ENCODE results near the gene ARHGAP21. TPM values are rescaled to one million over a fixed set of nuclear protein-coding genes. Genes with fewer than 3 reads are reported as not detected.

The ARHGAP21 gene
- total RNA-seq: 71.4 TPM

DNA sequence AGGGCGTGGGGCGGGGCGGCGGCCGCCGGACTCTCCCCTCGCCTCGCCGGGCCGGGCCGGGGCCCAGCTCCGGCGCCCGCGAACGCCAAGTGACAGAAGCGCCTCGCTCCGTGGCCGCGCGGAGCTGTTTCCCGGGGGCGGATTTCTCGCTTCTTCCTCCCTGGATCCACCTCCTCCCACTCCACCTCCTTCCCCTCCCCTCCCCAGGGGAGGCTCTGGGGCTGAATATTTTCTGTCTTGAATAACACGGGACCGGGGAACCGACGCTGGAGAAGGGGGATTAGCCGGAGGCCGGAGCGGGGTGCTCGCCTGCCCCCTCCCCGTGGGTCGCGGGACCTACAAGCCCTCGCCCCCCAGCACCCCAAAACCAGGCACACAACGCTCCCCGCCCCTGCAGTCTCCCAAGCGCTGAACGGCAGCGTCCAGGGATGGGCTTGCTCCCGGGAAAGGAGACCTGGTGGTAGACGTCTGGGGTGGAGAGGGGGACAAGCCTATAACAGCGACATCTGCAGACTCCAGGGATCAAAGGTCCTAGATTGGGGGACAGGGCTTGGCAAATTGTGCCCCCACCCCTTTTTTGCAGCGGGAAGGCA is at the start of gene ARHGAP21:
ARHGAP21 (minus strand) TSS at position 100 of the 593 bp plus-strand sequence. CDS start 1,988 bp downstream, outside the sequence.

Small RNA genes within 50 kb of the gene (small RNA-seq; reads per million reads assigned to genes)
- gene RNA5SP305 (ENCODE audit: low replicate concordance): not detected

Other genes with a start within 250 kb of the ARHGAP21 start
- gene PRTFDC1, start 228.7 kb upstream of the ARHGAP21 start, total RNA-seq: 18.7 TPM